Spleen (tissue), 7 donors: ENCODE measurements around the gene MBD5.

Experiments
- POLR2A ChIP-seq, 3 donors: fragments of 450-650 bp; IDR thresholded peaks; one replicate each; pipeline ENCODE4 v1.5.1; 2017; ENCODE audit warnings: antibody characterized with exemption in 3 of 3, mild to moderate bottlenecking in 1 of 3
- POLR2AphosphoS5 ChIP-seq, 3 donors: sonication (generic); formaldehyde crosslinking; IDR thresholded peaks; one replicate each; pipeline ENCODE4 v1.5.1; 2017; ENCODE audit warnings: antibody characterized with exemption in 3 of 3
- TF ChIP-seq, protein P1 (sequence below), 11 experiments: fragments of 200-600 bp in 7 of 11; fragments of 450-650 bp in 4 of 11; sonication (generic) in 4 of 11; IDR thresholded peaks in 8 of 11; conservative IDR thresholded peaks in 3 of 11; 1 replicate in 7 of 11; 2 replicates in 4 of 11; pipeline versions ENCODE4 v1.4.0 to v1.8.0; 2016 to 2021; ENCODE audit warnings: antibody characterized with exemption in 11 of 11, inconsistent platforms in 4 of 11, mild to moderate bottlenecking in 1 of 11
- donor health status: DM: no; HTN: no; CAD: no; lungs with moderate emphysema.
- donor health status: DM: no; HTN: no; CAD: no.
- donor health status: DM: no; HTN: no; CAD: no.

DNA sequence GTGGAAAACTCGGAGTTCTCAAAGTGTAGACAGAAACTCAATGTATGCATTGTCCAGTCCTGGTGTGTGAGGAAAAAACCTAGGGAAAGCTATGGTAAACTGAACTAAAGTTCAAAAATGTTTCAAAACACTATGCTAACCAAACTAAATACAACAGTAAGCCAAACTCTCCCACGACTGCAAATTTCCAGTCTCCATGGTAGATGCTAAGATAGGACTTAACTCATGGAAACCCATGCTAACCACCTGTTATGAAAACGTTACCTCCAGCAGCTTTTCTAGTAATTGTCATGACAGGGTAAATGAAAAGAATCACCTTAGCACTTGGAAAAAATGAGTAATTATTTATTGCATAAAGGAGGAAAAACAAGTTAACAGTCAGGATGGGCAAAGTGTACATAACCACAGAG, 488.0 kb downstream of the MBD5 start:
- TF ChIP-seq, protein P1, sequence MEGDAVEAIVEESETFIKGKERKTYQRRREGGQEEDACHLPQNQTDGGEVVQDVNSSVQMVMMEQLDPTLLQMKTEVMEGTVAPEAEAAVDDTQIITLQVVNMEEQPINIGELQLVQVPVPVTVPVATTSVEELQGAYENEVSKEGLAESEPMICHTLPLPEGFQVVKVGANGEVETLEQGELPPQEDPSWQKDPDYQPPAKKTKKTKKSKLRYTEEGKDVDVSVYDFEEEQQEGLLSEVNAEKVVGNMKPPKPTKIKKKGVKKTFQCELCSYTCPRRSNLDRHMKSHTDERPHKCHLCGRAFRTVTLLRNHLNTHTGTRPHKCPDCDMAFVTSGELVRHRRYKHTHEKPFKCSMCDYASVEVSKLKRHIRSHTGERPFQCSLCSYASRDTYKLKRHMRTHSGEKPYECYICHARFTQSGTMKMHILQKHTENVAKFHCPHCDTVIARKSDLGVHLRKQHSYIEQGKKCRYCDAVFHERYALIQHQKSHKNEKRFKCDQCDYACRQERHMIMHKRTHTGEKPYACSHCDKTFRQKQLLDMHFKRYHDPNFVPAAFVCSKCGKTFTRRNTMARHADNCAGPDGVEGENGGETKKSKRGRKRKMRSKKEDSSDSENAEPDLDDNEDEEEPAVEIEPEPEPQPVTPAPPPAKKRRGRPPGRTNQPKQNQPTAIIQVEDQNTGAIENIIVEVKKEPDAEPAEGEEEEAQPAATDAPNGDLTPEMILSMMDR (IDR thresholded peaks at IDR 0.05 in 8 of 11, conservative IDR thresholded peaks at IDR 0.05 in 3 of 11): no peak
- TF ChIP-seq POLR2AphosphoS5 (IDR thresholded peaks at IDR 0.05) (no peak), POLR2A (IDR thresholded peaks at IDR 0.05) (no peak)
